ENCODE measurements around the gene KRT74.

The KRT74 gene

DNA sequence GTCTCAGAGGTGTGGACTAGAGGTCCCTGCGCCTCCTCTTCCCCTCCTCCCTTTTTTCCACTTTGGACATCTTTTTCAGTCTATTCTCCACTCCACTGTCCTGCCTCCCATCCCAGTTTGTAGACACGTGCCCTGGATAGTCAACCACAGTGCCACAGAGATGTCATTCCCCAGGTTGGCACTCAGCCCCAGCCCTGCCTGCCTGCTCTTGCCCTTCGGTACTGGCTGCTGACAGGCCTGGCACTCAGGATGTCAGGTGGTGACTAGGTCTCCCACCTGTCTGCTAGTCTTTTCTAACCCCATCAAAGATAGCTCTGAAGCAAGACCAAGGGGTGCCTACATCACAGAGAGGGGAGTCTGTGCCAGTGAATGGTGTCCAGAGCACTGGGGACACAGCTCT is 36.5 kb downstream of the KRT74 start:
- DNase-seq (ENCODE audit: low read depth): no peak

DNA sequence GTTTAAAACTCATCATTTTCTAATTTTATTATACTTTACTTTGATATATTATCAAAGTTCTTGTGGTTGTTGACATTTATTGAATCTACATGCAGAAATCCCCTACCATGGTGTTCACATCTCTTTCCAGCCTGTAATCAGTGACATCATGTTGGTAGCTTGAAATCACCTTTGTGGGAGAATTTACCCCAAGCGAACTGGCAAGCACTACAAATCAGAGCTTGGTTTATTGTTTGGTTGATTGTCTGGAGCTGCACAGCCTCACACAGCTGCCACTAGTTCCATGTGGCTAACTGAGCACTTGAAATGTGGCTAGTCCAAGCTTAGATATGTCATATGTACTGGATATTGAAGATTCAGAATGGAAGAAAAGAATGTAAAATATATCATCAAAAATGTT is 38.1 kb downstream of the KRT74 start:
- DNase-seq (ENCODE audit: low read depth): no peak

DNA sequence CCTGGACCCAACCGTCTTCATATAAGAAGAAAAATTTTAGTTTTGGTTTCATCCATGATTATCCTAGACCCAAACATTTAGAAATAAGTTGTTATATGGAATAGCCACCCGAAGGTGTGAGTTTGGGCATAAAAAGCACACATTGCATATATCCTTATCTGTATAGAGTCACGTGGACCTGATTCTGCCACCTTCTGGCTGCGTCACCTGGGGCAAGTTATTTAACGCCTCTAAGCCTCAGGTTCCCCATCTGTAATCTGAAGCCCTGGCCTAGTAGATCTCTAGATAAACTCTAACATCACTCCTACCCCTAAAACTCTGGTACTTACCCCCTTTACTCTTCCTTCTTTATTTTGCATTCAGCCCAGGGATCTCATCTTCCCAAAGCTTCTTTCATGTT is 39.2 kb downstream of the KRT74 start:
- DNase-seq (ENCODE audit: low read depth): no peak

GRCh38 chr12:52533686-52534470 is 39.8 kb downstream of the KRT74 start:
- no peak for DNase-seq (ENCODE audit: low read depth)

GRCh38 chr12:52532636-52533035 is 41.0 kb downstream of the KRT74 start:
- DNase-seq (ENCODE audit: low read depth): no peak

DNA sequence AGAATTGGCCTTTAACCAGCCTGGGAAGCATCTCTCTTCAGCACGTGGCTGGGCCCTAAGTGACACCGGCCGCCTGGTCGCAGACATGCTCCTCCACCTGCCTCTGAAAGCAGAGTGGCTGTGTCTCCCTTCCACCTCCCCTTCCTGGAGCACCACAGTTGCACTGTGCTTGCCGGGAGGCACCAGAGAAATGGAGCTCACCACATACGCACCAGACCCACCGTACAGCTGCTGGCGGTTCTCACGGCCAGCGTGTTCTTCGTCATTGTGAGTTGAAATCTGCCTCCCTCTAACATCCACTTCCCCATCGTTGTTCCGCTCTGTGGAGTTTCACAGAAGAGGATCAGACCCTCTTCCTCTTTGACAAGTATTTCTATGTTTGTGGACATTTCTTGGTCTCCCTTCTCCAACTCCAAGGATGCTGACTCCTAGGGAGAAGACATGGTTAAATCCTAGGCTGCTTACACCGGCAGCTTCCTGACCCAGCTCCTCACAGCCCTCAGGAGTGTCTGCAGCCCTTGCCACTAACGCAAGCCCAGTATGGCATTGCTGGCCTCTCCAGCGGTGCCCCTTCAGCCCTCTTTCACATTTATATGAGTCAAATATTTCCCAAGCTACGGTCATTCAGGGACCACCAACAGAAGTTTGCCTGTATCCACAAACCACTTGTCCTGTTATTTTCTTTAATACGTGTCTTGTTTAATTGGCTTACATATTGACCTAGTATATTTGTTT is 41.9 kb downstream of the KRT74 start:
- DNase-seq (ENCODE audit: low read depth): no peak

- DNase-seq (ENCODE audit: low read depth): no peak
These were observed 42.7 kb downstream of the KRT74 start for GRCh38 chr12:52530905-52531304.

DNA sequence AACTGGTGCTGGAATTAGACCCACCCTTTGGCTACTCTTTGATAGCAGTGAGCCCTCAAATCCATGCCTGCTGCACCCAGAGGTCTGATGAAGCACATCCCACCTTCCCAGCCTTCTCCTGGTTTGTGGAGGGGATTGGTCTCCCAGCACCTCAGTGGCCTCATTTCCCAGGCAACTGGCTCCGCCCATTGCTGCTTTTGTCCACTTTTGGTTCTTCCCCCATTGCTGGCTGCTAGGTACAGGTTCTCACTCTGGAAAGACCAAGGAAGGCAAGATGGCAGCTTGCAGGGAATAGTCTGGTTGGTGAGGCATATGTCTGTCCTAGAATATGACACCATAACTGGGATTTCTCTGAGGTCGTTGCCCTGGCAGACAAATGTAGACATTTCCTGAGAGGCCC is 43.3 kb downstream of the KRT74 start:
- no peak for DNase-seq (ENCODE audit: low read depth)

GRCh38 chr12:52529846-52530245 is 43.8 kb downstream of the KRT74 start:
- DNase-seq (ENCODE audit: low read depth): no peak

- DNase-seq (ENCODE audit: low read depth): no peak
These were observed 44.2 kb downstream of the KRT74 start for GRCh38 chr12:52529417-52529816.

- DNase-seq (ENCODE audit: low read depth): no peak
These were observed 45.0 kb downstream of the KRT74 start for GRCh38 chr12:52528641-52529143.

DNA sequence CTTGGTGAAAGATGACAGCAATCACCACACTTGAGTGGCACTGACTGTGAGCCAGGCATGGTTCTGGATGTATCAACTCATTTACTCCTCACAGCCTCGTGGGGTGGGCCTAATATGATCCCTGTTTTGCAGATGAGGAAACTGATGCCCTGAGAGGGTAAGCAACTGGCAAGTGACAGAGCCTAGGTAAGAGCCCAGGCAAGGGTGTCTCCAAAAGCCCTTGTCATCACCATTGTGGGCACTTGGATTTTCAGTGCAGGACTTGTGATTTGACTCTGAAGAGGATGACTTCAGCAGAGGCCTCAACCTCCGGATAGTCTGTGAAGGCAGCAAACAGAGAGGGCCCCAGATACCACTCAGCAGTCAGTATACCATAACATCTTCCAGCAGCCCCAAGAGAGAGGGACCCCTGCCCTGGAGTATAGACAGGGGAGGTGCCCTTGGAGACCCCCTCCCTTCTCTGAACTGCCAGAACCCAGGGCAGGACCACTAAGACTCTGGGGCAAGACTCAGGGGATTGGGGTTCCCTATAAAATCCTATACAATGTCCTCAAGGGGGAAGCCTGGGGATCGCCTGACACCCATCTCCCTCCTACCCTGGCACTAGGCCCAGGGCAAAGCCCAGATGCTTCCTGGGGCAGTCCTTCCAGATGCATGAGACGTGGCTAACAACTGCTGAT is 46.4 kb downstream of the KRT74 start:
- no peak for DNase-seq (ENCODE audit: low read depth)

DNA sequence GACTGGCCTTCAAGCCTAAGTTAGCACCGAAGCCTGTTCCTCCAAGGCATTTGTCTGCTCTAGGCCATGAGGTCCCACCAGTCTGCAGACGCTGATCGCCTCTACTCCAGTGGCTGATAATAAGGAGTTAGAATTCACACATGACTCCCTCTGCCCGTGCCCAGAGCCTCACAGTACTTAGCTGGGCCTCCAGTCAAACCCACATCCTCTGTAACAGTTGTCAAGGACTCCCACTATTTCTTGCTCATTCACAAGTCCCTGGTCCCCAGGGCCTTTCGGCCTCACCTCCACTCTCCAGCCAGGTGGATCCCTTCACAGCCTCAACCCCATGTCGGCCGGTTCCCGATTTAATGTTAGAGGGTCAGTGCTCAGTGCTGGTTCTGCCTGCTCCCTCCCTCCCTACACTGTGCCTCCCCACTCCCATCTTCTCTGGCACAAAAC is 47.1 kb downstream of the KRT74 start:
- DNase-seq (ENCODE audit: low read depth): no peak

GRCh38 chr12:52525661-52526499 is 47.8 kb downstream of the KRT74 start:
- no peak for DNase-seq (ENCODE audit: low read depth)

GRCh38 chr12:52524898-52525591 is 48.6 kb downstream of the KRT74 start:
- DNase-seq (ENCODE audit: low read depth): no peak

- DNase-seq (ENCODE audit: low read depth): no peak
These were observed 49.3 kb downstream of the KRT74 start for GRCh38 chr12:52524241-52524897.

DNA sequence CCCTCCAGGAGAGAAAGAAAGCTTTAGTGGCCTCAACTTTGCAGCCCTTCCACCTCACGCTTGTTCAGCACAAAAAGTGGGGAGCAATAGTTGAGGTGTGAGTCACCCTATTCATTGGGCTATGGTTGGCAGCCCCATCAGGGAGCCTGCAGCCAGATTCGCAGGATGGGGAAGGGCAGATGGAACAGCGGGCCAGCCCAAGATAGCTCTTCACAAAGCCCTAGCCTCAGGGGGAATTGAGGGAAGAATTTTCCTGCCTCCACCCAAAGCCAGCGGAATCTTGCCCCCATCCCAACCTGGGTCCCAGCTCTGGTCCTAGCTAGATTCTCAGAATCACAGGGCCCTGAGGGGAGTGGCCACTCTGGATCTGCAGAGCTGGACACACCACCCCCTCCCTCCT is 49.8 kb downstream of the KRT74 start:
- no peak for DNase-seq (ENCODE audit: low read depth)

DNA sequence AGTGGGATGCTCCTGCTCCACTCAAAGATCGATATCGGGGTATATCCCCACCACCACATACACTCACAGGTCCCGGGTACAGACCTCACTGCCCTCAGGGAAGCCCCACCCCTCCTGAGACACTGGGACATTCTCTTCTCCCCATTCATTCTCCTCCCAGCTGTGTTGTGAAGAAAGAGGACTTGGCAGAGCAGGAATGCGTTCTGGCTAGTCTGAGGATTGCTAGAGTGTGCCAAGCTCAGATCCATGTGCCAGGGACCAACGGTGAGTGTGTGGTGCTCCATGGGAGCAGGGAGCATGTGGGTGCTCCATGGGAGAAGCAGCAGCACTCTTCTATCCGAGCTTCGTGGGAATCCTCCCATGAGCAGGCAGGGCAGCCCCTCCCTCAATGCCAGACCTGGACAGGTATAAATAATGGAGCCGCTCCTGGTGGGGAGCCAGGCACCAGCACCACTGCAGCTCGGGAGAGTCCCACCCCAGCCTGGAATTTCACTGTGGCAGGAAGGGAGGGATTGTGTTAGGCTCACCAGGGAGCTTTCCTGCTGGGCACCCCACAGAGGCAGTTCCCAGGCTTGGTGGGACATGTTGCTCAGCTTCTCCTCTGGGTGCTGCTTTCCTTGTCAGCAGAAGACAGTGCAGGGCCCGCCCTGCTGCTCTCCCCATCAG is 51.2 kb downstream of the KRT74 start:
- no peak for DNase-seq (ENCODE audit: low read depth)

DNA sequence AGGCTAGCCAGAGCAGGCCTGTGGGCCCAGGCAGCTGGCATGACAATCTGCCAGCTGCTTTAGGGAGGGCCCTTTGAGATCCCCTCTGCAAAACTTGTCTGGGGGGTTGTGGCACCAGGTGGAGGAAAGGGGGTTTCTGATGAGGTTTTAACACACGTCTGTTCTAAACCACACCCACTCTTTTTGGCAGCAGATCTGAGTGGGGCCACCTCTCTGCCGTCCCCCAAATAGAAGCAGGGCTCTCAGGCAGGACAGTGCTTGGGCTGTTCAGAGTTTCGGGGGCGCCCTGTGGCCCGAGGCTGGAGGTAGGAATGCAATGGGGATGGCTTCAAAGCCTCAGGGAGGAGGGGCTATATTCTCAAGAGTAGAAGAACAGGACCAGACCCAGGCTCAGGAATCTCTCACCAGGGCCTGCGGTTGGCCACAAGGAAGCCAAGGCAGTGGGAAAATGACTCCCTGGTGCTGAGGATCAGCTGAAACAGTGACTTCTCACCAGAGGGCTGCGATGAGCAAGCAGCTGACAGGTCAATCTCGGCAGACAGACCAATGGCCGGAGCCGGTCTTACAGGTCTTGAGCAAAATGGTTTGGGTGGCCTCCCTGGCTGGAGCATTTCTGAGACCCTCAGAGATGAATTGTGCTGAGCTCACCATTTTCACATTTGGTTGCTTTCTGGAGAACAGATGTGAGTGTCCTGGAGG is 51.9 kb downstream of the KRT74 start:
- DNase-seq (ENCODE audit: low read depth): no peak

DNA sequence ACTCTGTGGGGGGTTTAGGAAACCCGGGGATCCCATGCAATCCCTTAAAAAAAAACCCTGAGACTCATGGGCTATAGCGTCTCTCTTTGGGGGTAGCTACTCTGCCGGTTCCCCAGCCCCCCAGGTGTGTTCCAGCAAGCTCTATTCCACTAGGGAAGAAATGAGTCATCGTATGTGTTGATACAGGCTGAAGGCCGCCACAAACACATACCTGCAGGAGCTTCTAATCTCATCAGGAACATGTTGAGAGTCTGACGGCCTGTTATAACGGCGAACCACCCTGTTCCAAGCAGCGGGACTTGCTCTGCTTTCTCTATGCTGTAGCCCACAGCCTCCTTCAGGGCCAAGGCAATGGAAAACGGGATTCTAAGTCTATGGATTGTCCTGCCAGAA is 52.5 kb downstream of the KRT74 start:
- DNase-seq (ENCODE audit: low read depth): no peak
